ENCODE data around the gene ZNF30.

- TF ChIP-seq EZH2phosphoT487 (IDR thresholded peaks at IDR 0.05; ENCODE audit: insufficient read depth, low read depth), result no peak
- no peak for TF ChIP-seq EZH2 (IDR thresholded peaks at IDR 0.05; ENCODE audit: insufficient read depth, poor library complexity, severe bottlenecking)
These were observed 33.6 kb downstream of the ZNF30 start for GRCh38 chr19:34960103-34960805.

Measured in GM23248 (cell line).